HL-60 (cell line): ENCODE results near the gene TRIM63.

Experiments
- DNase-seq, 2 experiments: peaks; one replicate each; pipeline ENCODE4 v3.0.0-alpha.2; 2010 to 2020; ENCODE audit warnings: low read depth in 1 of 2, low spot score in 1 of 2
- H3K27ac ChIP-seq: fragments of 250-450 bp; sonication (Bioruptor Pico); replicated peaks from 2 replicates; pipeline ENCODE4 v1.5.1; 2020; ENCODE audit warnings: mild to moderate bottlenecking, moderate library complexity
- H3K27me3 ChIP-seq: fragments of 250-450 bp; sonication (Bioruptor Pico); 2 replicates; pipeline ENCODE4 v1.5.1; 2021; ENCODE audit warnings: mild to moderate bottlenecking, moderate library complexity; ENCODE audit not compliant: insufficient read depth, poor library complexity, severe bottlenecking
- H3K4me3 ChIP-seq: replicated peaks from 2 replicates; pipeline ENCODE4 v1.5.1; 2011; ENCODE audit warnings: mild to moderate bottlenecking, control low read depth, low read length; ENCODE audit not compliant: insufficient read depth
- GABPA ChIP-seq: IDR thresholded peaks from 2 replicates; pipeline ENCODE4 v1.6.1; 2012; ENCODE audit warnings: low read depth
- POLR2AphosphoS5 ChIP-seq: IDR thresholded peaks from 2 replicates; pipeline ENCODE4 v1.6.1; 2012; ENCODE audit warnings: low read depth
- REST ChIP-seq: IDR thresholded peaks from 2 replicates; pipeline ENCODE4 v1.6.1; 2012; ENCODE audit warnings: low read depth; ENCODE audit not compliant: insufficient replicate concordance
- SPI1 ChIP-seq: IDR thresholded peaks from 2 replicates; pipeline ENCODE4 v1.6.1; 2012; ENCODE audit warnings: low read depth, mild to moderate bottlenecking, borderline replicate concordance
- TF ChIP-seq, protein P1 (sequence below): IDR thresholded peaks from one replicate; pipeline ENCODE4 v1.5.1; 2011; ENCODE audit warnings: low read length, control low read depth, inconsistent platforms; ENCODE audit not compliant: insufficient read depth

Gene TRIM63

GRCh38 chr1:26058052-26058595, 9.3 kb downstream of the TRIM63 start:
- peaks cover 4% of the 10 kb centered on the region for H3K27me3 ChIP-seq
- TF ChIP-seq, protein P1, sequence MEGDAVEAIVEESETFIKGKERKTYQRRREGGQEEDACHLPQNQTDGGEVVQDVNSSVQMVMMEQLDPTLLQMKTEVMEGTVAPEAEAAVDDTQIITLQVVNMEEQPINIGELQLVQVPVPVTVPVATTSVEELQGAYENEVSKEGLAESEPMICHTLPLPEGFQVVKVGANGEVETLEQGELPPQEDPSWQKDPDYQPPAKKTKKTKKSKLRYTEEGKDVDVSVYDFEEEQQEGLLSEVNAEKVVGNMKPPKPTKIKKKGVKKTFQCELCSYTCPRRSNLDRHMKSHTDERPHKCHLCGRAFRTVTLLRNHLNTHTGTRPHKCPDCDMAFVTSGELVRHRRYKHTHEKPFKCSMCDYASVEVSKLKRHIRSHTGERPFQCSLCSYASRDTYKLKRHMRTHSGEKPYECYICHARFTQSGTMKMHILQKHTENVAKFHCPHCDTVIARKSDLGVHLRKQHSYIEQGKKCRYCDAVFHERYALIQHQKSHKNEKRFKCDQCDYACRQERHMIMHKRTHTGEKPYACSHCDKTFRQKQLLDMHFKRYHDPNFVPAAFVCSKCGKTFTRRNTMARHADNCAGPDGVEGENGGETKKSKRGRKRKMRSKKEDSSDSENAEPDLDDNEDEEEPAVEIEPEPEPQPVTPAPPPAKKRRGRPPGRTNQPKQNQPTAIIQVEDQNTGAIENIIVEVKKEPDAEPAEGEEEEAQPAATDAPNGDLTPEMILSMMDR, result no peak
- TF ChIP-seq SPI1 (no peak), GABPA (no peak), REST (no peak), POLR2AphosphoS5 (no peak)
- no peak for DNase-seq
- H3K27ac ChIP-seq, result no peak overlapping the region
- H3K4me3 ChIP-seq, result no peak overlapping the region

DNA sequence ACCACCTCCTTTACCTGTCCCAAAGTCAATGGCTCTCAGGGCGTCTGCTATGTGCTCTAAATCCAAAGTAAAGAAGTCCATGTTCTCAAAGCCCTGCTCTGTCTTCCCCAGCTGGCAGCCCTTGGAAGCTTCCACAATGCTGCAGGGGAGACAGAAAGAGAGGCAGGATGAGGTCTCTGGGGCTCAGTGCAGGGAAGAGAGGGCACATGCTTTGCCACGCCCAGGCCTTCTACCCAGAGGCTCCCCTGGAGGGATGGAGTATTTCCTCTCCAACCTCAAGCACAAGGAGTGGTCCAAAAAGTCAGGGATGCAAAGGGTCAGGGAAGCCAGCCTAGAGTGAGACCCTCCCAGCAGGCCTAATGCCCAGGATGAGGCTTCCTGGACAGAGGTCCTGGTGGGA, 10.2 kb downstream of the TRIM63 start:
- H3K27me3 ChIP-seq, result peaks cover 4% of the 10 kb centered on the region
- no peak overlapping the region for H3K27ac ChIP-seq
- no peak overlapping the region for H3K4me3 ChIP-seq
- TF ChIP-seq, protein P1, result no peak
- TF ChIP-seq POLR2AphosphoS5, result no peak
- no peak for DNase-seq

GRCh38 chr1:26055041-26055440, 12.4 kb downstream of the TRIM63 start:
- no peak for DNase-seq
- TF ChIP-seq, protein P1, result no peak
- TF ChIP-seq POLR2AphosphoS5, result no peak
- TF ChIP-seq GABPA, result no peak
- no peak for TF ChIP-seq SPI1
- TF ChIP-seq REST, result no peak

More at GRCh38 chr1:26055041-26055440, 12.4 kb downstream of the TRIM63 start:
- Histone ChIP-seq H3K4me3 (no peak overlapping the region), H3K27me3 (peaks cover 4% of the 10 kb centered on the region), H3K27ac (no peak overlapping the region)
